ENCODE measurements around the gene FAM174C.
A peak's percentile ranks its signal among the peaks of the same experiment; 100 is the strongest.

FAM174C gene

DNA sequence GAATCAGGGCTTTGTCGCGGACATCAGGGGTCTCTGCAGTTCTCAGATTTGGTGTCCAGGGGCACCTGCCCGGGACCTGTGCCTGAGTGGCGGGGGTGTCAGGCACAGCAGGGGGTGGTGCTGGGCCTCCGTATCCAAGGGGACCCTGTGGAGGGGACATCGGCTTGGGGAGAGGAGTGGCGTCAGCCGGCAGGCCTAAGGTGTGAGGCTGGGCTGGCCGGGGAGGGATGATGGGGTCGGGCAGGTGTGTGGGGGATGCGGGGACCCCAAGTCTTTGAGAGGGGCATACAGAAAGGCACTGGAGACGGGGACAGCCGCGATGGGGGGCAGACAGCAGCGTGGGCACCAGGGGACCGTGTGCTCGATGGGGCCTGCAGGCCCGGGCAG lies 12.9 kb downstream of the FAM174C start:
- TF ChIP-seq, protein P1, sequence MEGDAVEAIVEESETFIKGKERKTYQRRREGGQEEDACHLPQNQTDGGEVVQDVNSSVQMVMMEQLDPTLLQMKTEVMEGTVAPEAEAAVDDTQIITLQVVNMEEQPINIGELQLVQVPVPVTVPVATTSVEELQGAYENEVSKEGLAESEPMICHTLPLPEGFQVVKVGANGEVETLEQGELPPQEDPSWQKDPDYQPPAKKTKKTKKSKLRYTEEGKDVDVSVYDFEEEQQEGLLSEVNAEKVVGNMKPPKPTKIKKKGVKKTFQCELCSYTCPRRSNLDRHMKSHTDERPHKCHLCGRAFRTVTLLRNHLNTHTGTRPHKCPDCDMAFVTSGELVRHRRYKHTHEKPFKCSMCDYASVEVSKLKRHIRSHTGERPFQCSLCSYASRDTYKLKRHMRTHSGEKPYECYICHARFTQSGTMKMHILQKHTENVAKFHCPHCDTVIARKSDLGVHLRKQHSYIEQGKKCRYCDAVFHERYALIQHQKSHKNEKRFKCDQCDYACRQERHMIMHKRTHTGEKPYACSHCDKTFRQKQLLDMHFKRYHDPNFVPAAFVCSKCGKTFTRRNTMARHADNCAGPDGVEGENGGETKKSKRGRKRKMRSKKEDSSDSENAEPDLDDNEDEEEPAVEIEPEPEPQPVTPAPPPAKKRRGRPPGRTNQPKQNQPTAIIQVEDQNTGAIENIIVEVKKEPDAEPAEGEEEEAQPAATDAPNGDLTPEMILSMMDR (IDR thresholded peaks at IDR 0.05; ENCODE audit: borderline replicate concordance, control extremely low read depth, extremely low read depth, insufficient read depth, missing control alignments) = no peak
- in situ Hi-C loops (cut with MboI; ENCODE audit: low sequenced_read_pairs, unreplicated experiment) = no loop called here
- DNase-seq (ENCODE audit: low spot score) = no peak

DNA sequence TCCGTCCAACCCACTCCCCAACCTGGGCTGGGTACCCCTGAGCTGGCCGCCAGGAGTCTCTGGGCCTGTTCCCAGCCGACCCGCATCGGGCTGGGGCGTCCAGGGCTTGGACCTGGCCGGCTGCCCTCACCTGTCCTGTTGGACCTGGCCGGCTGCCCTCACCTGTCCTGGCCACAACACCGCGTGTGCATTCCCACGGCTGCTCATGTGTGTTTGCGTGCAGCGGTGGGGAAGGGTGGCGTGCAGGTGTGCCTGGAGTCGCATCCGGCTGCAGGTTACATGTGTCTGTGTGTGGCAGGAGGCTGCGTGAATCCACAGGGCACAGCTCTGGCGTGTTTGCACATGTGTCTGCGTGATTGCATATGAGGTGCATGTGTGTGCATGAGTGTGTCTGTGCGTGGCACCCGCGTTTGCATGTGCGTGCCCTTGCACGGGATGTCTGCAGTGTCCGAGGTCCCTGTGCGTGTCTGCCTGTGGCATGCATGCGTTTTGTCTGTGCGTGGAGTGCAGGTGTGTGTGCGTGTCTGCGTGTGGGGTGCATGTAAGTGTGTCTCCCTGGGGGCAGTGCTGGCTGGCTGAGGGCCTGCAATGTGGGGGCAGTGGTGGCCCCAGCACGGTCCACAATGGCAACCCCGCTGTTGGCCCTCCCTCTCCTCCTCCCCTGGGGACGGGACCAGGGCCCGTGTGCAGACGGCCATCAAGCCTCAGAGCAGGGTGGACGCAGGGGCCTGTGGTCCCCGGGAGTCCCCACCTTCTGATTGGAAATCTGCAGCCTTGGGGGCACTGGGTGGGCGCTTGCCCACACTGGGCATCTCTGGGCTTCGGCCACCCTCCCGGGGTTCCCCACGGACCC lies 13.7 kb downstream of the FAM174C start:
- no peak for DNase-seq (ENCODE audit: low spot score)
- TF ChIP-seq, protein P1 (IDR thresholded peaks at IDR 0.05; ENCODE audit: borderline replicate concordance, control extremely low read depth, extremely low read depth, insufficient read depth, missing control alignments) = no peak
- in situ Hi-C loops (cut with MboI; ENCODE audit: low sequenced_read_pairs, unreplicated experiment) = no loop called here

DNA sequence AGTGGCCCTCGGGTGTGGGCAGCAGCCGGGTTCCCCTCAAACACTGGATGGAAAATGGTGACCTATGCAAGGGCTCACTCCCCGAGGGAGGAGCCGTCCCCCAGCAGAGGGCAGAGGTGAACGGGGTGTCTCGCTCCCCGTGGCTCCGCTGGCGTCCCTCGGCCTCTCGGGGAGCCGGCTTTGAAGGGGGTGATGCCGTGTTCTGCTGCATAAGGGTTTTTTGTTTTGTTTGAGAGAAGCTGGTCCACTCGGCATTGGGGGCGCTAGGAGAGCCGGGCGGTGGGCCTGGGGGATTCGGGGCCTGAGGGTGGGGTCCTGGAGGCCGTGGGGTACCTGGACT lies 14.3 kb downstream of the FAM174C start:
- TF ChIP-seq, protein P1 (IDR thresholded peaks at IDR 0.05; ENCODE audit: borderline replicate concordance, control extremely low read depth, extremely low read depth, insufficient read depth, missing control alignments) = no peak
- DNase-seq (ENCODE audit: low spot score) = no peak
- in situ Hi-C loops (cut with MboI; ENCODE audit: low sequenced_read_pairs, unreplicated experiment) = no loop called here

DNA sequence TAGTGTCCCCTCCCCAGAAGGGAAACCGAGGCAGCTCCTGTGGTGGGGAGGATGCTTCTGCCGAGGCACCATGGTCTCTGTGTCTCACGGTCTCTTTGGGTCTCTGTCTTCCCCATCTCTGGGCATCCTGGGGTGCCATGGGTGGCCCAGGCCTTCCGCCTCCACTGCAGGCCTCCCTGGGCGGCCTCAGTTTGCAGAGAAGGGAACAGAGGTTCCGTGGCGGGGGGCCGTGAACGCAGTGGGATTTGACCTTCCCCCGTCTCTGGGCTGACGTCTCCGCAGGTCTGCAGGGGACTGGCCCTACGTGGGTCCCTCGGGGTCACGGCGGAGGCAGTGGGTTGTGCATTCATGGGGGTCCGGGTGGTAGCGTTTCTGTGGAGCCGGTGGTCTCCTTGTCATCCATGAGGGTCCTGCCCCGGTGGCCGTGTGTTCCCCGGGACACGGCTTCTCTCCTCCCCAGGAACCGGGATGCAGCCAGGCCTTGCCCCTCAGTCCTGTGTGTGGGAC lies 14.9 kb downstream of the FAM174C start:
- no peak for DNase-seq (ENCODE audit: low spot score)
- TF ChIP-seq, protein P1 (IDR thresholded peaks at IDR 0.05; ENCODE audit: borderline replicate concordance, control extremely low read depth, extremely low read depth, insufficient read depth, missing control alignments) = no peak
- in situ Hi-C loops (cut with MboI; ENCODE audit: low sequenced_read_pairs, unreplicated experiment) = no loop called here

DNA sequence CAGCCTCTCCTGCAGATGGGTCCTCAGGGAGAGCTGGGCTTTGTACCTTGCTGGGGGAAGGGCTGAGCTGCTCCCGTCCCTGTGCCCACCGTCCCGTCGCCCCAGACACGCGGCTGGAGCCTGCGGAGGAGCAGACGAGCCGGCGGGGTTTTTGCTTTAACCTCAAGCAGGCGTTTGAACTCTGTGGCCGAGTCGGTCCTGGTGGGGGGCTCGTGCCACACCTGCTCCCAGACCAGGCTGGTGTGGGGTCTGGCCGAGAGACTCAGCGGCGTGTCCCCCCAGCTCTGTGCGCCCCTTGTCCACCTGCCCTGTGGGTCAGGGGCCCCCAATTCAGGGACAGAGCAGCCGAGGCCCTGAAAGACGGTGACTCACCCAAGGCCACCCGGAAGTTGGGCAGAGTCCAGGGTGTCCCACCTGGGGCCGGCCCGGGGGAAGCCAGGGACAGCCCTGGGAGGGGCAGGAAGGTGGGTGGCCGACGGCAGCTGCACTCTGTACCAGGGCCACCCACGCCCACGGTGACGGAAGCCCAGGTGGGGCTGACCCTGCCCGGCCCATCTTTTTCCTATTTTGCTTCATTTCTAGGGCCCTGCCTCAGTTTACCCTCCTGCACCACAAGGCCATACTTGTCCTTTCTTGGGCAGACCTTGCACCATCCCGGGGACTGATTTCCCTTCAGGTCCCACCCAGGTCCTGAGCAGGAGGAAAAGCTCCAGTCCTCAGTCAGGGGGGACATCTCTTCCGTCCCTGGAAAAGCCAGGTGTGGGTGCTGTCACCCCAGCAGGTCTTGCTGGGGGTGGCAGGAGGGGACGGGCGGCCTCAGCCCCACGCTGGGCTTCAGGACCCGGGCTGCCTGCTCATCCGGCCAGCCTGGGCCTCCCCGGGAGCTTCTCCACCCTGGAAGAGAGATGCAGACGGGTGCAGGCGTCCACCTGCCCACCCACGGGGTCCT lies 15.6 kb downstream of the FAM174C start:
- in situ Hi-C loops (cut with MboI; ENCODE audit: low sequenced_read_pairs, unreplicated experiment) = no loop called here
- TF ChIP-seq, protein P1 (IDR thresholded peaks at IDR 0.05; ENCODE audit: borderline replicate concordance, control extremely low read depth, extremely low read depth, insufficient read depth, missing control alignments) = no peak
- DNase-seq (ENCODE audit: low spot score) = no peak

DNA sequence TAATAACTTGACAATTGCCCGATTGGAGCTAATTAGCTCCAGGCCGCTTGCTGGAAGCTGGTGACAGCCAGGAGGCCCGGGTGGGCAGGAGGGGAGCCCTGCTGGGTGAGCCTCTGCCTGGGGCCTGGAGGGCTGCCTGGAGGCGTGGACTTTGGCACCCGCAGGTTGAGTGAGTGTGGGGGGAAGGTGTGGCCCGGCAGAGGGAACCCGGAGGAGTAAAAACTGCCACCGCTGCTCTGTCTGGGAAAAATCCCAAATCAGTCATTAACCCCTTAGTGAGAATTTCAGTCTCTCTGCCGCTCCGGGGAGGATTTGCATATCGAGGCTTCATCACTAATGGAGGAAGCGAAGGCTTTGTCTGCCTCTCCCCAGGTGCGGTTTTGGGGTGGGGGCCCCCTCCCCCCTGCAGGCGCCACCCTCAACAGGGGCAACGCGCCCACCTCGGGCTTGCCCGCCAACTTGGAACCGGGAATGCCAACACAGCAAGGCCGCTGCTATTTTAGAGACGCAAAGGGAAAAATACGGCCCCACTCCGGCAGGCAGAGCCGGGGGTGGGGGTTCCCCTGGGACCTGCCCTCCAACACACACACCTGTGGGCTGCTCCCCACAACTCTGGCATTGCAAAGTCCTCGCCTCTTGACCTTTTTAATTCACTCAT lies 16.6 kb downstream of the FAM174C start:
- DNase-seq (ENCODE audit: low spot score) = peak; percentile 79
- TF ChIP-seq, protein P1 (IDR thresholded peaks at IDR 0.05; ENCODE audit: borderline replicate concordance, control extremely low read depth, extremely low read depth, insufficient read depth, missing control alignments) = no peak
- in situ Hi-C loops (cut with MboI; ENCODE audit: low sequenced_read_pairs, unreplicated experiment) = no loop called here
